HG03175 (cell line): ENCODE results near the gene RASL12.
"Not testable (repeated sequence)": the region's sequence is repeated elsewhere in the genome, so short reads cannot be mapped to it uniquely, and the experiment has no call there.

ENCODE experiments used
- ATAC-seq: cut with Tn5 transposase; IDR thresholded peaks from one replicate; pipeline ENCODE4 v1.9.1; 2021; ENCODE audit warnings: mild to moderate bottlenecking, moderate library complexity; ENCODE audit not compliant: unreplicated experiment

The RASL12 gene

GRCh38 chr15:65067645-65068402 lies at the start of gene RASL12:
Gene RASL12 (minus strand): TSS chr15:65067991. CDS start chr15:65067835, 156 bp downstream.
- ATAC-seq = no peak

GRCh38 chr15:65115542-65115941 lies 47.8 kb upstream of the RASL12 start:
- no peak for ATAC-seq

DNA sequence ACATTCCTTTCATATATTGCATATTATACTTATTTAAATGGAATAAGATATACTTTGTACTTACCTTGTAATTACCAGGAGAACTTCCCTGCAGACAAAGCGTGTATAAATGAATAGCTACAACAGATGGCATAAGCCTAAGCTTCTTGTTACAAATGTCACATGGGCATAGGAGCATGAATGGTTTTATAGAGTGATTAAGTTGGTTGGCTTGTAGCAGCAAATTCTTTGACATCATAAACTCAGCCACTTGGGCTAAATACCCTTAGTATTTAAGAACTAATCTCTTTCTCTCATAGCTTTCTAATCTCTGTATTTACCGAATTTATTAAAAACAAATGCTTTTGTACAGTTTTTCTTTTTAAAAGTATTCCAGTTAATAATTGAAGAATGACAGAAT lies 47.3 kb upstream of the RASL12 start, which contains the start of gene UBAP1L:
TSS of gene UBAP1L (minus strand) at position 115 of the 400 bp plus-strand sequence. CDS start 8,985 bp downstream, outside the sequence.
- ATAC-seq = no peak

DNA sequence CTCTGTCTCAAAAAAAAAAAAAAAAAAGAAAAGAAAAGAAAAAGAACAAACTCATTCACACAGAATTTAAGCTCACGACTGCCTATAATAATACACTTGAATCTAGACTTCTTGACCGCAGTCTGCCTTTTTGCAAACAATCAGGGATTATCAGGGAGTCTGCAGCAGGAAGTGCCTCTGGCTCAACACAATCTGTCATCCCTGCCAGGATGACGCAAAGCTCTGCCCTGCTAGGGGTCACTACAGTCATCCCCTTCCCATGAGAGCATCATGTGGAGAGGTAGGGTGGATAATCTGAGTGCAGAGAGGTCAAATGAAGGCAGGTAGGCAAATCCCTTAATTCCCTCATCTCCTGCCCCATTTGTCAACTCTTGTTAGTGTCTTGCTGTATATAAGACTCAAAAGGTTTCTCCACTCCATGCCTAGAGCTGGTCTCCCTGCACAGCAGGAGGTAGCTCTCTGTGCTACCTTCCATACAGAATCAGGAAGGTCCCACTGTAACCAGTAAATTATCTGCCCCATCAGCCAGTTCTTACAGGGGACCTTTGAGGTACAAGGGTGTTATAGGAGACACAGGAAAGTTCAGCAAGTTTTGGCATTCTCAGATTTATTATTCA lies 43.0 kb upstream of the RASL12 start:
- ATAC-seq = no peak

GRCh38 chr15:65106011-65106590 lies 38.3 kb upstream of the RASL12 start:
- ATAC-seq = no peak

- no peak for ATAC-seq
Measured at GRCh38 chr15:65105038-65105437, 37.2 kb upstream of the RASL12 start.

DNA sequence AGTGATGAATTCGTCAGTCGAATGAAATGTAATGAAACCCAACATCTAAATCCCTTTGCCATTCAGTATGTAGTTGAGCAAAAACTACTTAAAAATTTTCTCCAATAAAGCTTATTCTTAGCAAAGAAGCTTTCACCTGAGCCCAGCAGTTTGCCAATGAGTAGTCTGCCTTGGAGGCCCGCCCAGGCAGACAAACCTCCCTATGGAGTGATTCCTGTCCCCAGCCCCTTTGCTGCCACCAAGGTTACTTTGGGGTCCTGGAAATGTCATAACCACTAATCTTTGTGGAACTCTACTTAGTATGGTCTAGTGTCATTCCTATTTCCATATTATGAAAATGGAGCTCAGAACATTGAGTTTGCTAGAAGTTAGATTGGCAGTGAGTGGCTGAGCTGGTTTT lies 35.1 kb upstream of the RASL12 start:
- ATAC-seq = no peak

- no peak for ATAC-seq
Measured at GRCh38 chr15:65101891-65102708, 34.3 kb upstream of the RASL12 start.

- ATAC-seq = no peak
Measured at GRCh38 chr15:65101411-65101890, 33.7 kb upstream of the RASL12 start.

GRCh38 chr15:65100442-65100841 lies 32.7 kb upstream of the RASL12 start:
- no peak for ATAC-seq

DNA sequence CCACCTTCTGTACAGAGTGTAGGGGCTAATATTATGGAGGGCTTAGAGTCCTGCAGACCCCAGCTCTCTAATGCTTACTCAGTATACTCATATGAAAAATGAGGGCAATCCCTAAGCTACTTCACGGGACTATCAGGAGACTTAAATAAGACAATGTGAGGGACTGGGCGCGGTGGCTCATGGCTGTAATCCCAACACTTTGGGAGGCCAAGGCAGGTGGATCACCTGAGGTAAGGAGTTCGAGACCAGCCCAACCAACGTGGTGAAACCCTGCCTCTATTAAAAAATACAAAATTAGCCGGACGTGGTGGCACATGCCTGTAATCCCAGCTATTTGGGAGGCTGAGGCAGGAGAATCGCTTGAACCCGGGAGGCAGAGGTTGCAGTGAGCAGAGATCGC lies 32.0 kb upstream of the RASL12 start:
- not testable (repeated sequence) for ATAC-seq

GRCh38 chr15:65099336-65099735 lies 31.5 kb upstream of the RASL12 start:
- no peak for ATAC-seq

DNA sequence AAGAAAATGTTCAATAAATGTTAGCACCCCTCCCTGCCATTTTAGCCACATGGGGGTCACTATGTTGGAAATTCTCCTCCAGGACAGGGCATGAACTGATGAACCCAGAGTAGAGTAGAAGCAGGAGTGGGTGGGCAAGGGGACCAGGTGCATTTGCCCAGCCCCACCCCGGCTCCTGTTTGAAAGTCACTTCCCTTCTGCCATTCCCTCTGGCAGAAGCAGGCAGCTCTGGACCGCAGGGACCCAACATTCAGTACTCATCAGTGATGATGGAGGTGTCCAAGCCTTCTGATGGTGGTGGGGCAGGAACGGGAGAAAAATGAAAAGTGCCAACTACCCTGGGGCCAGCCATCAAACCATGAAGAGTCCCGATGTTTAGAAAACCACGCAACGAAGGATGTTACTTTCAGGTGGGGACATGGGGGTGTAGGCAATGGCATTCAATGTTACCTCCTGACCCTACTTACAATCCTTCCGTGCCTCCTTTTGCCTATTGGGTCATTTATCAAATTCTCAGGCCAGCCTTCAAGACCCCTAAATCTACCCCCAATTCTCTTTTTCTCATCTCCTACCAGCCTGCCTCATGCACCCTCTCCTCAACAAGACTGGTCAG lies 30.0 kb upstream of the RASL12 start:
- no peak for ATAC-seq

DNA sequence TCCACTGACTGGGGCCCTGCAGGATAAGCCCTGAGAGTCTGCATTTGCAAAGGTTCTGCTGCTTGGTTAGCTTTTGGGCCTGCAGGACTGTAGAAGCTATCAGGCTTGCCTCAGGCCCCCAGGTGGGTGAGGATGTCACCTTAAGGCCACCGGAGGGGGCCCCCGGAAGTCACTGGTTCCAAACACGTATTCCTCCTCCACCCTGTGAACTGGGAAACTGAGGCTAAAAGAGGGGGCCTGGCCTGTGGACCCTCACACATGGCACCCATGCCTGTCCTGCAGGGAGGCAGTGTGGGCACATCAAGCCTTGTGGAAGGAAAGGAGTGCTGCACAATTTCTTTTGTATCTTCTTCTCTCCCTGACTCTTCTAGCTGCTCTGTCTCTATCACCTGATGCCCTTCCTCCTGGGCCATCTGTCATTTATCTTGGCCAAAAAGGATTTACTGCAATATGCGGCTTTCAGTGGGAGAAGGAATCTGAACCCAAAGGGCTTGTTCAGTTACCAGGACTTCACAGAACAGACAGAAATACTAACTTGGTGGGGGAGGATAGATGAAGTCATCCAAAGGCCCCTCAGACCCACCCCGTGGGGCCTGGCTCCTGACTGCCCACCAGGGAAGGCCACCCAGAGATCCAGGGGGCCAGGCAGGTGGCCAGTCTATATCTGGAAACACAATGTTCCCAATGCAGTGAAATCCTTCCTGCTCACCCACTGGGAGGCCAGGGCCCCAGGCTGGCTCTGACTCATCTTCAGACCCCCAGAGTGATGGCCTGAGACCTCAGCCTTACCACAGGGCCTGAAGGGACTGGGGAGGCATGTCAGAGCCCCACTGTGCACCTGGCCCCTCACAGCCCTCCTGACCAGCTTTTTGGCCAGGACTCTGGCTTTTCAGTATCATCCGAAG lies 28.9 kb upstream of the RASL12 start:
- ATAC-seq = no peak

DNA sequence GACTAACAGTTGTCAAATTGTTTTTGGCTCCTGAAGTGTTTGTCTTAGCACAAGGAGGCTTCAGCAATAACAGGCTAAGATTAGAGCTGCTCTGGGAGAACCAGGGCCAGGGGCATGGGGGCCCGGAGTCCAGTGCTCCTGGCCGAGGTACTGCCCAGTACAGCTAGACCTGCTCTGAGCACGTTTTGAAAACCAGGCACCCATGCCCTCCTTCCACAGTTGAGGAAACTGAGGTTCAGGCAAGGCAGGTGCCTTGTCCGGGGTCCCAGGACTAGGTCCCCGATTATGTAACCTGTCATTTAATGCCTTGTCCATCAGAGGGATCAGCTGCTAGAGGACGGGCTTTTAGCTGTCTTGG lies 27.9 kb upstream of the RASL12 start:
- ATAC-seq = no peak

DNA sequence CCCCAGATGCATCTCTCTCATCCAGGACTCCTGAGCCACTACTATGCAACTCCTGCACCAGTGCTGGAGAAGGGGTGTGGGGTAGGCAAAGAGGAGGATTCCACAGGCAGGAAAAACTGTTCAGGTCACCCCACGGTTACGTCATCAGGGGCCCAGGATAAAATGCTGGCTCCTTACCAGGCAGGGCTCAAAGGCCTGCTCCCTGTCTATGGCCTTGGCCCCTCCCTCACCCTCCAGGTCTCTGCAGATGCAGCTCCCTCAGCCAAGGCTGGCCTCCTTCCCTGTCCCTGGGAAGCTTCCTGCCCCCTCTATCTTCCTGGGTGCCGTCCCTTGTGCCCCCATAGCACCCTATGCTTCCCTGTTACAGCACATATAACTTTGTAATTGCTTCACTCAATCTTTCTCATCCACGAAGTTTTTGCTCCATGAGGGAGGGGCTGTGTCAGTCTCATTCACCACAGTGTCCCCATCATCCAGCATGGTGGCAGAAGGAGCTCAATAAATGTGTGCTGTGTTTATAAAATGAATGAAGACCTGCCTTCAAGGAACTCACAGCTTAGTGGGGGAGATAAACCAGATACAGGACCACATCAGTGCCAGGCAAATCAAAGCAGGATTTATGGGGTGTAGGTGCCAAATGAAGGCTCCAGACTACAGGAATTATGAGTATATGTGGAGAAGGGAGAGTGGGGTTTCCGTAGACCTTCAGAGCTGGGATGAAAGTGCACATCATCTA lies 27.4 kb upstream of the RASL12 start:
- no peak for ATAC-seq

GRCh38 chr15:65094294-65094995 lies 26.7 kb upstream of the RASL12 start:
- no peak for ATAC-seq

DNA sequence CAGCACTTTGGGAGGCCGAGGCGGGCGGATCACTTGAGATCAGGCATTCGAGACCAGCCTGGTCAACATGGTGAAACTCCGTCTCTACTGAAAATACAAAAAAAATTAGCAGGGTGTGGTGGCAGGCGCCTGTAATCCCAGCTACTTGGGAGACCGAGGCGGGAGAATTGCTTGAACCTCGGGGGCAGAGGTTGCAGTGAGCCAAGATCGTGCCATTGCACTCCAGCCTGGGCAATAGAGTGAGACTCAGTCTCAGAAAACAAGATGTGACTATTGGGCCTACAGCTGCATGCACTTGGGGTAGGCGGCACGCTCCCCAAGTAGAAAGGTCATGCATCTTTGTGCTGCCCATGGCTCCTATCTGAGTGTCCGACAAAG lies 26.0 kb upstream of the RASL12 start:
- not testable (repeated sequence) for ATAC-seq
